Liver (tissue), 3 donors: Measurements from ENCODE around the gene SF3B3.

Source experiments
- CTCF ChIP-seq: fragments of 150-350 bp; IDR thresholded peaks from 2 replicates; pipeline ENCODE4 v1.5.1; 2017; ENCODE audit warnings: improper control_type of control experiment, low read depth, low read length; ENCODE audit not compliant: missing input control
- HNF4G ChIP-seq: IDR thresholded peaks from 2 replicates; pipeline ENCODE4 v1.6.1; 2016; ENCODE audit warnings: antibody characterized with exemption
- MAX ChIP-seq: IDR thresholded peaks from 2 replicates; pipeline ENCODE4 v1.6.1; 2016; ENCODE audit warnings: antibody characterized with exemption
- REST ChIP-seq: IDR thresholded peaks from 2 replicates; pipeline ENCODE4 v1.6.1; 2016; ENCODE audit warnings: antibody characterized with exemption, mild to moderate bottlenecking
- donor health status: healthy.
- donor health status: healthy.

- no peak for TF ChIP-seq CTCF
- no peak for TF ChIP-seq REST
- no peak for TF ChIP-seq MAX
- TF ChIP-seq HNF4G: no peak
Observed at GRCh38 chr16:70611224-70611598, 87.6 kb downstream of the SF3B3 start.
